Measurements from ENCODE around the gene ZNF592. TPM values are rescaled to one million over a fixed set of nuclear protein-coding genes. Genes with fewer than 3 reads are reported as not detected.

Gene ZNF592
- total and polyA plus RNA-seq, 9 of the 15 experiments (the other 6 are each of a cell fraction or from before 2014, with no cell fraction given) = 0.88 to 23.8 (median 7.4) TPM

DNA sequence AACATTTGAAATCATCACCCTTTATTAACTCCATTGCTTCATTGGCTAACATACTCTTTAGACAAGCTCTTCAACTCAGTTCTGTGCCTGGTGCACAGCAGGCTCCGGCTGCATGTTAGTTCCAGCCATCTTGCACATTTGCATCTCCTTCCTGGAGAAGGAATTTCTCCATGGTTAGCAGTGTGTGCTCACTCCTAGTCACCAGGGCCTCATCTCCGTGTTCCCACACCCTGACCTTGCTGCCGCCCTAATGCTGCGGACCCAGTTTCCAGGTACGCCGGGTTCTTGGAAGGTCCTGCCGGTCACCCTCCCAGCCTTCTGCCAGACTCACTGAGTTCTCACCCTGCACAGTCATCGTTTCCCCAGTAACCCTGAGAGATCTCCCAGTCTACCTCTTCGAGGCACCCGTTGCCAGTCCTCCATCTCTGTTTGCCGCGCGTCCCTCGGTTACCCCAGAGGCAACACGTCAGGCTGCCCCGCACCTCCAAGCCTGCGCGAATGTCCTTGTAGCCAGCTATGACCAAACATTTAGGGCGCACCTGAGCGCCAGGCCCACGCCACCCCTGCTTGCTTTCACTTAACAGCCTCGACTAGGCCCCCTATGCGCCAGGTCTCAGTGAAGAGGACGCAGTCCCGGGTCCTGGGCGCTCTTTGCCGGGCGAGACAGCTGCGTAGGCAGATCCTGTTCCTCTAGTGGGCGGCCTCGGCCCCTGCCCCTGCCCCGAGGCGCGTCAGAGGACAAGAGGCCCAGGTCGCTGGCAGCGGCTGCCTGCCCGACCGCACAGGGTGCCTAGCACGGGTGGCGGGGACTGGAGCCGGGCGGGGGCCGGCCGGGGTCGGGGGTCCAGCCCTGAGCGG is 747 bp upstream of the ZNF592 start (continued):
- TF ChIP-seq, protein P1, sequence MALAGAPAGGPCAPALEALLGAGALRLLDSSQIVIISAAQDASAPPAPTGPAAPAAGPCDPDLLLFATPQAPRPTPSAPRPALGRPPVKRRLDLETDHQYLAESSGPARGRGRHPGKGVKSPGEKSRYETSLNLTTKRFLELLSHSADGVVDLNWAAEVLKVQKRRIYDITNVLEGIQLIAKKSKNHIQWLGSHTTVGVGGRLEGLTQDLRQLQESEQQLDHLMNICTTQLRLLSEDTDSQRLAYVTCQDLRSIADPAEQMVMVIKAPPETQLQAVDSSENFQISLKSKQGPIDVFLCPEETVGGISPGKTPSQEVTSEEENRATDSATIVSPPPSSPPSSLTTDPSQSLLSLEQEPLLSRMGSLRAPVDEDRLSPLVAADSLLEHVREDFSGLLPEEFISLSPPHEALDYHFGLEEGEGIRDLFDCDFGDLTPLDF (CRISPR knock-in tag; IDR thresholded peaks at IDR 0.05) = 0 out of 2 replicates have a peak, but pooled peaks have one; percentile 48
- TF ChIP-seq CREM (IDR thresholded peaks at IDR 0.05; ENCODE audit: low read depth) (peak; percentile 46), CHD4 (IDR thresholded peaks at IDR 0.05; ENCODE audit: insufficient read depth, insufficient replicate concordance, low read depth, low read length, poor library complexity, severe bottlenecking) (no peak), NFE2 (IDR thresholded peaks at IDR 0.05; ENCODE audit: low read depth) (peak; percentile 65), ZNF274 (IDR thresholded peaks at IDR 0.05; ENCODE audit: borderline replicate concordance, low read depth, low read length) (no peak), GABPA (tag; conservative IDR thresholded peaks at IDR 0.05; ENCODE audit: low read depth) (no peak), CTBP1 (IDR thresholded peaks at IDR 0.05; ENCODE audit: borderline replicate concordance) (peak; percentile 75), ETV6 (IDR thresholded peaks at IDR 0.05; ENCODE audit: borderline replicate concordance in 1 of 2, low read depth in 2 of 2, low read length in 1 of 2) (no peak), ETV6 (CRISPR knock-in tag; IDR thresholded peaks at IDR 0.05; ENCODE audit: borderline replicate concordance) (no peak), SP2 (IDR thresholded peaks at IDR 0.05; ENCODE audit: extremely low read depth, low read depth, low read length, poor library complexity, severe bottlenecking) (no peak), GATA2 (CRISPR knock-in tag; IDR thresholded peaks at IDR 0.05) (no peak), ERF (CRISPR knock-in tag; IDR thresholded peaks at IDR 0.05) (no peak), LEF1 (IDR thresholded peaks at IDR 0.05) (no peak), FOXK1 (CRISPR knock-in tag; IDR thresholded peaks at IDR 0.05; ENCODE audit: borderline replicate concordance) (no peak), ZFP36 (IDR thresholded peaks at IDR 0.05; ENCODE audit: low read depth, low read length, partially characterized antibody) (no peak), STAG1 (CRISPR knock-in tag; IDR thresholded peaks at IDR 0.05; ENCODE audit: borderline replicate concordance) (no peak)
- TF ChIP-seq, protein P2, sequence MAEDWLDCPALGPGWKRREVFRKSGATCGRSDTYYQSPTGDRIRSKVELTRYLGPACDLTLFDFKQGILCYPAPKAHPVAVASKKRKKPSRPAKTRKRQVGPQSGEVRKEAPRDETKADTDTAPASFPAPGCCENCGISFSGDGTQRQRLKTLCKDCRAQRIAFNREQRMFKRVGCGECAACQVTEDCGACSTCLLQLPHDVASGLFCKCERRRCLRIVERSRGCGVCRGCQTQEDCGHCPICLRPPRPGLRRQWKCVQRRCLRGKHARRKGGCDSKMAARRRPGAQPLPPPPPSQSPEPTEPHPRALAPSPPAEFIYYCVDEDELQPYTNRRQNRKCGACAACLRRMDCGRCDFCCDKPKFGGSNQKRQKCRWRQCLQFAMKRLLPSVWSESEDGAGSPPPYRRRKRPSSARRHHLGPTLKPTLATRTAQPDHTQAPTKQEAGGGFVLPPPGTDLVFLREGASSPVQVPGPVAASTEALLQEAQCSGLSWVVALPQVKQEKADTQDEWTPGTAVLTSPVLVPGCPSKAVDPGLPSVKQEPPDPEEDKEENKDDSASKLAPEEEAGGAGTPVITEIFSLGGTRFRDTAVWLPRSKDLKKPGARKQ (CRISPR knock-in tag; IDR thresholded peaks at IDR 0.05) = no peak
- TF ChIP-seq, protein P3, sequence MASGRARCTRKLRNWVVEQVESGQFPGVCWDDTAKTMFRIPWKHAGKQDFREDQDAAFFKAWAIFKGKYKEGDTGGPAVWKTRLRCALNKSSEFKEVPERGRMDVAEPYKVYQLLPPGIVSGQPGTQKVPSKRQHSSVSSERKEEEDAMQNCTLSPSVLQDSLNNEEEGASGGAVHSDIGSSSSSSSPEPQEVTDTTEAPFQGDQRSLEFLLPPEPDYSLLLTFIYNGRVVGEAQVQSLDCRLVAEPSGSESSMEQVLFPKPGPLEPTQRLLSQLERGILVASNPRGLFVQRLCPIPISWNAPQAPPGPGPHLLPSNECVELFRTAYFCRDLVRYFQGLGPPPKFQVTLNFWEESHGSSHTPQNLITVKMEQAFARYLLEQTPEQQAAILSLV (tag; IDR thresholded peaks at IDR 0.05) = no peak
- TF ChIP-seq, protein P4, sequence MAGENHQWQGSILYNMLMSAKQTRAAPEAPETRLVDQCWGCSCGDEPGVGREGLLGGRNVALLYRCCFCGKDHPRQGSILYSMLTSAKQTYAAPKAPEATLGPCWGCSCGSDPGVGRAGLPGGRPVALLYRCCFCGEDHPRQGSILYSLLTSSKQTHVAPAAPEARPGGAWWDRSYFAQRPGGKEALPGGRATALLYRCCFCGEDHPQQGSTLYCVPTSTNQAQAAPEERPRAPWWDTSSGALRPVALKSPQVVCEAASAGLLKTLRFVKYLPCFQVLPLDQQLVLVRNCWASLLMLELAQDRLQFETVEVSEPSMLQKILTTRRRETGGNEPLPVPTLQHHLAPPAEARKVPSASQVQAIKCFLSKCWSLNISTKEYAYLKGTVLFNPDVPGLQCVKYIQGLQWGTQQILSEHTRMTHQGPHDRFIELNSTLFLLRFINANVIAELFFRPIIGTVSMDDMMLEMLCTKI (IDR thresholded peaks at IDR 0.05; ENCODE audit: partially characterized antibody) = no peak
- TF ChIP-seq, protein P5, sequence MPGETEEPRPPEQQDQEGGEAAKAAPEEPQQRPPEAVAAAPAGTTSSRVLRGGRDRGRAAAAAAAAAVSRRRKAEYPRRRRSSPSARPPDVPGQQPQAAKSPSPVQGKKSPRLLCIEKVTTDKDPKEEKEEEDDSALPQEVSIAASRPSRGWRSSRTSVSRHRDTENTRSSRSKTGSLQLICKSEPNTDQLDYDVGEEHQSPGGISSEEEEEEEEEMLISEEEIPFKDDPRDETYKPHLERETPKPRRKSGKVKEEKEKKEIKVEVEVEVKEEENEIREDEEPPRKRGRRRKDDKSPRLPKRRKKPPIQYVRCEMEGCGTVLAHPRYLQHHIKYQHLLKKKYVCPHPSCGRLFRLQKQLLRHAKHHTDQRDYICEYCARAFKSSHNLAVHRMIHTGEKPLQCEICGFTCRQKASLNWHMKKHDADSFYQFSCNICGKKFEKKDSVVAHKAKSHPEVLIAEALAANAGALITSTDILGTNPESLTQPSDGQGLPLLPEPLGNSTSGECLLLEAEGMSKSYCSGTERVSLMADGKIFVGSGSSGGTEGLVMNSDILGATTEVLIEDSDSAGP (CRISPR knock-in tag; IDR thresholded peaks at IDR 0.05) = no peak

All from K562 (cell line).